ENCODE results near the gene NTRK2. TPM values are rescaled to one million over a fixed set of nuclear protein-coding genes. Genes with fewer than 3 reads are reported as not detected.

NTRK2 gene
- total and polyA plus RNA-seq, 10 of the 15 experiments (the other 5 are each of a cell fraction or from before 2014, with no cell fraction given), result 0.42 to 4.6 (median 0.65) TPM

GRCh38 chr9:84943482-84944050, 274.0 kb downstream of the NTRK2 start:
- H3K4me3 ChIP-seq, result no peak overlapping the region
- H3K9ac ChIP-seq (ENCODE audit: control insufficient read depth, insufficient read depth, low read length), result no peak overlapping the region
- H3K4me1 ChIP-seq (ENCODE audit: control insufficient read depth, insufficient read depth, low read length), result no peaks in the 10 kb centered on the region
- no peaks in the 10 kb centered on the region for H4K20me1 ChIP-seq (ENCODE audit: control insufficient read depth, insufficient read depth)
- H3K9me3 ChIP-seq (replicated peaks; ENCODE audit: control insufficient read depth, insufficient read depth, low read length), result no peaks in the 10 kb centered on the region; the same call in 2 of the 3 replicates
- no TSS peak for BruUV-seq (replicated peaks)
- no peak overlapping the region for H2AFZ ChIP-seq (ENCODE audit: control insufficient read depth, low read depth, low read length)
- ChIA-PET SMC1A (ENCODE audit: uncharacterized antibody, unreplicated experiment) (no interaction called here), RAD21 (ENCODE audit: unreplicated experiment) (no interaction called here), POLR2A (interaction anchor here (0.6 kb wide), 1 partner anchor 269 kb away, joined by 4 read pairs; no protein-coding TSS in a partner anchor), CTCF (interaction anchor here (0.7 kb wide), 1 partner anchor 1869 kb away, joined by 3 read pairs; no protein-coding TSS in a partner anchor)
- no peaks in the 10 kb centered on the region; a peak in 1 of 4 replicates for H3K27me3 ChIP-seq (replicated peaks in 1 of 2; ENCODE audit: control insufficient read depth in 2 of 2, insufficient read depth in 2 of 2, low read length in 1 of 2)
- WGBS (ENCODE audit: insufficient coverage, insufficient replicate concordance, low lambda C conversion rate, missing lambda C conversion rate), result 46% methylated on average over 2 of the region's 2 CpGs
- intact Hi-C loops (cut with micrococcal nuclease; ENCODE audit: unreplicated experiment), result no loop called here
- in situ Hi-C loops (cut with MboI), result loop anchor here (10.0 kb wide), 1 partner anchor 269 kb away; no protein-coding TSS in a partner anchor
- no peak overlapping the region for H3K4me2 ChIP-seq (ENCODE audit: control insufficient read depth, insufficient read depth)
- DNase-seq (ENCODE audit: low read depth, low spot score) (no peak), ATAC-seq (no peak), FAIRE-seq (no peak)
- no peak overlapping the region for H3K27ac ChIP-seq (ENCODE audit: control insufficient read depth, insufficient read depth)
- no peaks in the 10 kb centered on the region for H3K36me3 ChIP-seq (ENCODE audit: control insufficient read depth in 2 of 2, insufficient read depth in 2 of 2, low read length in 1 of 2)
- no peaks in the 10 kb centered on the region for H3K79me2 ChIP-seq (ENCODE audit: control insufficient read depth, insufficient read depth, low read length)
- TF ChIP-seq NR2C1 (IDR thresholded peaks at IDR 0.05) (no peak), CBX3 (IDR thresholded peaks at IDR 0.05; ENCODE audit: borderline replicate concordance, low read depth) (no peak), JUND (IDR thresholded peaks at IDR 0.05; ENCODE audit: low read depth, low read length) (no peak), REST (IDR thresholded peaks at IDR 0.05; ENCODE audit: low read depth, low read length) (no peak), CHD4 (IDR thresholded peaks at IDR 0.05) (no peak), CBX5 (IDR thresholded peaks at IDR 0.05; ENCODE audit: low read depth) (no peak), RBBP5 (conservative IDR thresholded peaks at IDR 0.05) (no peak), SKIL (IDR thresholded peaks at IDR 0.05; ENCODE audit: low read depth, poor library complexity, severe bottlenecking) (no peak), MTA2 (IDR thresholded peaks at IDR 0.05; ENCODE audit: low read depth) (no peak), IRF4 (IDR thresholded peaks at IDR 0.05; ENCODE audit: low read depth, low read length) (no peak), CREM (IDR thresholded peaks at IDR 0.05; ENCODE audit: low read depth) (no peak), LARP7 (IDR thresholded peaks at IDR 0.05) (no peak), SIN3A (IDR thresholded peaks at IDR 0.05; ENCODE audit: low read depth, low read length) (no peak), TAF1 (IDR thresholded peaks at IDR 0.05; ENCODE audit: borderline replicate concordance, low read depth, low read length) (no peak), EED (IDR thresholded peaks at IDR 0.05; ENCODE audit: low read depth) (no peak), BRCA1 (IDR thresholded peaks at IDR 0.05; ENCODE audit: low read depth, low read length) (no peak)
- TF ChIP-seq, protein P1, sequence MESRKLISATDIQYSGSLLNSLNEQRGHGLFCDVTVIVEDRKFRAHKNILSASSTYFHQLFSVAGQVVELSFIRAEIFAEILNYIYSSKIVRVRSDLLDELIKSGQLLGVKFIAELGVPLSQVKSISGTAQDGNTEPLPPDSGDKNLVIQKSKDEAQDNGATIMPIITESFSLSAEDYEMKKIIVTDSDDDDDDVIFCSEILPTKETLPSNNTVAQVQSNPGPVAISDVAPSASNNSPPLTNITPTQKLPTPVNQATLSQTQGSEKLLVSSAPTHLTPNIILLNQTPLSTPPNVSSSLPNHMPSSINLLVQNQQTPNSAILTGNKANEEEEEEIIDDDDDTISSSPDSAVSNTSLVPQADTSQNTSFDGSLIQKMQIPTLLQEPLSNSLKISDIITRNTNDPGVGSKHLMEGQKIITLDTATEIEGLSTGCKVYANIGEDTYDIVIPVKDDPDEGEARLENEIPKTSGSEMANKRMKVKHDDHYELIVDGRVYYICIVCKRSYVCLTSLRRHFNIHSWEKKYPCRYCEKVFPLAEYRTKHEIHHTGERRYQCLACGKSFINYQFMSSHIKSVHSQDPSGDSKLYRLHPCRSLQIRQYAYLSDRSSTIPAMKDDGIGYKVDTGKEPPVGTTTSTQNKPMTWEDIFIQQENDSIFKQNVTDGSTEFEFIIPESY (IDR thresholded peaks at IDR 0.05), result no peak
- TF ChIP-seq, protein P2, sequence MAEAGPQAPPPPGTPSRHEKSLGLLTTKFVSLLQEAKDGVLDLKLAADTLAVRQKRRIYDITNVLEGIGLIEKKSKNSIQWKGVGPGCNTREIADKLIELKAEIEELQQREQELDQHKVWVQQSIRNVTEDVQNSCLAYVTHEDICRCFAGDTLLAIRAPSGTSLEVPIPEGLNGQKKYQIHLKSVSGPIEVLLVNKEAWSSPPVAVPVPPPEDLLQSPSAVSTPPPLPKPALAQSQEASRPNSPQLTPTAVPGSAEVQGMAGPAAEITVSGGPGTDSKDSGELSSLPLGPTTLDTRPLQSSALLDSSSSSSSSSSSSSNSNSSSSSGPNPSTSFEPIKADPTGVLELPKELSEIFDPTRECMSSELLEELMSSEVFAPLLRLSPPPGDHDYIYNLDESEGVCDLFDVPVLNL (IDR thresholded peaks at IDR 0.05; ENCODE audit: low read depth, low read length), result no peak
